ENCODE measurements around the gene GJB4.

GJB4 gene

GRCh38 chr1:34784751-34785221, 25.2 kb downstream of the GJB4 start:
- Histone ChIP-seq H4K20me1 (no peaks in the 10 kb centered on the region), H3K9ac (no peak overlapping the region), H3K36me3 (no peaks in the 10 kb centered on the region), H3K4me2 (no peak overlapping the region), H3K27me3 (peaks cover 34% of the 10 kb centered on the region), H3K4me1 (peaks cover 11% of the 10 kb centered on the region), H3K9me3 (no peaks in the 10 kb centered on the region), H3K27ac (no peak overlapping the region), H3K4me3 (no peak overlapping the region)
- TF ChIP-seq Cebpa-rat (IDR thresholded peaks at IDR 0.05) = no peak

DNA sequence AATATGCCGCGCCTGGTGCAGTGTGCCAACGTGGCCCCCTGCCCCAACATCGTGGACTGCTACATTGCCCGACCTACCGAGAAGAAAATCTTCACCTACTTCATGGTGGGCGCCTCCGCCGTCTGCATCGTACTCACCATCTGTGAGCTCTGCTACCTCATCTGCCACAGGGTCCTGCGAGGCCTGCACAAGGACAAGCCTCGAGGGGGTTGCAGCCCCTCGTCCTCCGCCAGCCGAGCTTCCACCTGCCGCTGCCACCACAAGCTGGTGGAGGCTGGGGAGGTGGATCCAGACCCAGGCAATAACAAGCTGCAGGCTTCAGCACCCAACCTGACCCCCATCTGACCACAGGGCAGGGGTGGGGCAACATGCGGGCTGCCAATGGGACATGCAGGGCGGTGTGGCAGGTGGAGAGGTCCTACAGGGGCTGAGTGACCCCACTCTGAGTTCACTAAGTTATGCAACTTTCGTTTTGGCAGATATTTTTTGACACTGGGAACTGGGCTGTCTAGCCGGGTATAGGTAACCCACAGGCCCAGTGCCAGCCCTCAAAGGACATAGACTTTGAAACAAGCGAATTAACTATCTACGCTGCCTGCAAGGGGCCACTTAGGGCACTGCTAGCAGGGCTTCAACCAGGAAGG, 25.8 kb downstream of the GJB4 start:
- Histone ChIP-seq H4K20me1 (no peaks in the 10 kb centered on the region), H3K36me3 (no peaks in the 10 kb centered on the region), H3K27me3 (peaks cover 28% of the 10 kb centered on the region), H3K27ac (no peak overlapping the region), H3K4me3 (no peak overlapping the region), H3K9me3 (no peaks in the 10 kb centered on the region), H3K4me2 (no peak overlapping the region), H3K9ac (0 out of 2 replicates have a peak overlapping the region, but pooled peaks have one; percentile 19), H3K4me1 (peaks cover 17% of the 10 kb centered on the region)
- no peak for TF ChIP-seq Cebpa-rat (IDR thresholded peaks at IDR 0.05)

DNA sequence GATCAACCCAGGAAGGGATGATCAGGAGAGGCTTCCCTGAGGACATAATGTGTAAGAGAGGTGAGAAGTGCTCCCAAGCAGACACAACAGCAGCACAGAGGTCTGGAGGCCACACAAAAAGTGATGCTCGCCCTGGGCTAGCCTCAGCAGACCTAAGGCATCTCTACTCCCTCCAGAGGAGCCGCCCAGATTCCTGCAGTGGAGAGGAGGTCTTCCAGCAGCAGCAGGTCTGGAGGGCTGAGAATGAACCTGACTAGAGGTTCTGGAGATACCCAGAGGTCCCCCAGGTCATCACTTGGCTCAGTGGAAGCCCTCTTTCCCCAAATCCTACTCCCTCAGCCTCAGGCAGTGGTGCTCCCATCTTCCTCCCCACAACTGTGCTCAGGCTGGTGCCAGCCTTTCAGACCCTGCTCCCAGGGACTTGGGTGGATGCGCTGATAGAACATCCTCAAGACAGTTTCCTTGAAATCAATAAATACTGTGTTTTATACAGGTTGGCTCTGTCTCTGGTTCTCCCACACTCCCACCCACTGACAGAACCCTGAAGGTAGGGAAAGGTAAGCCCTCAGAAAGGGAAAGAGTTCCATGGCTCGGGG, 26.4 kb downstream of the GJB4 start:
- Histone ChIP-seq H3K4me3 (no peak overlapping the region), H3K9ac (0 out of 2 replicates have a peak overlapping the region, but pooled peaks have one; percentile 19), H3K4me2 (no peak overlapping the region), H3K27me3 (peaks cover 22% of the 10 kb centered on the region), H3K4me1 (peaks cover 23% of the 10 kb centered on the region), H4K20me1 (no peaks in the 10 kb centered on the region), H3K36me3 (no peaks in the 10 kb centered on the region), H3K27ac (no peak overlapping the region), H3K9me3 (no peaks in the 10 kb centered on the region)
- no peak for TF ChIP-seq Cebpa-rat (IDR thresholded peaks at IDR 0.05)

- H3K9me3 ChIP-seq = no peaks in the 10 kb centered on the region
- no peaks in the 10 kb centered on the region for H3K36me3 ChIP-seq
- H3K27me3 ChIP-seq = peaks cover 14% of the 10 kb centered on the region
- no peak overlapping the region for H3K4me2 ChIP-seq
- no peak overlapping the region for H3K9ac ChIP-seq
- peaks cover 31% of the 10 kb centered on the region for H3K4me1 ChIP-seq
- no peak overlapping the region for H3K27ac ChIP-seq
- H4K20me1 ChIP-seq = no peaks in the 10 kb centered on the region
- TF ChIP-seq Cebpa-rat (IDR thresholded peaks at IDR 0.05) = no peak
- no peak overlapping the region for H3K4me3 ChIP-seq
Observed at GRCh38 chr1:34786521-34787325, 27.2 kb downstream of the GJB4 start.

DNA sequence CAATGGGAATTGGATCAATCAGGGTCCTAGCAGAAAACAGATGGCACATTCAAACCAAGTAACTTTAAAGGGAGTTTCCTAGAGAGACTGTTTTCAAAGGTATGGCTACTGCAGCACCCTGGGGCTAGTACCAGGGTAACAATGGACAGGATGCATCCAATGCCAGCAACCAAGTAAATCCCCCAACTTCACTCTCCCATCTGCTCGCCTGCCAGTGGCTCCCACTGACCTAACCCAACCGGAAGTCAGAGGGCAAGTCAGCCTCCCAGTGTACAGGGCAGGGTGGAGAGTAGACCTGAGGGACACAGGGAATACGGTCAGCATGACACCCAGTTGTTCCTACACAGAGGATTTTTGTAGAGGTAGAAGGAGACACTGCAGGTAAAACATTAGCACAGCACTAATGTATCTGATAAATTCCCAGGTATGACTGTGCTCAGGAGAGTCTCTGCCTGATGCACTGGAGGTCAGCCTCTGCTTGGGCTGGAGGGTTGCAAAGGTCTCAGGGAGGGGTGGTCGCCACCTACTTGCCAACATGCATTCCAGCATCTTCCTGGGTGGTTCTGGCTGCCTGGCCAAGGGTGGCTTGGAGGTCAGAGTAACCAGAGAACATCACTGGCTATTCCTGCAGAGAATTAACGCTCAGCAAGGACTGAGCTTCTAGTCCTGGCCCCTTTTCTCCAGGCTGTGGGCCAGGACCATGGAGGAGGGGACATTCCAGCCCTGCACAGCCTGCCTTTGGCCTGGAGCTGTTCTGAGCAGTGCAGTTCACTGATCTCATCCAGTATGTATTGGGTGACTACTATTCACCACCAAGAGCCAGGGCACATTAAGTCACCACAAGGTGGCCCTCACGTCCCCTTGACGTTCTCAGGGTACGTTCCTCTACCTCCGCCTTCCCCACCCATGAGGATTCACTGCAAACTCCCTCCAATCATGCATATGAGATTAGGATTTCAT, 28.2 kb downstream of the GJB4 start:
- TF ChIP-seq Cebpa-rat (IDR thresholded peaks at IDR 0.05) = no peak
- Histone ChIP-seq H3K4me3 (no peak overlapping the region), H3K27me3 (peaks cover 4% of the 10 kb centered on the region; the same call in 1 of the 2 replicates), H4K20me1 (no peaks in the 10 kb centered on the region), H3K9ac (no peak overlapping the region), H3K27ac (no peak overlapping the region), H3K4me1 (peaks cover 40% of the 10 kb centered on the region), H3K9me3 (no peaks in the 10 kb centered on the region), H3K36me3 (no peaks in the 10 kb centered on the region), H3K4me2 (no peak overlapping the region)

- Histone ChIP-seq H3K9me3 (no peaks in the 10 kb centered on the region), H4K20me1 (0 out of 2 replicates have a peak, but pooled peaks cover 3% of the 10 kb centered on the region), H3K4me2 (peak overlapping the region; percentile 92), H3K27me3 (no peaks in the 10 kb centered on the region), H3K4me3 (no peak overlapping the region), H3K4me1 (peaks cover 72% of the 10 kb centered on the region), H3K27ac (peak overlapping the region; percentile 1; the same call in 1 of the 2 replicates), H3K36me3 (no peaks in the 10 kb centered on the region), H3K9ac (0 out of 2 replicates have a peak overlapping the region, but pooled peaks have one; percentile 12)
- TF ChIP-seq Cebpa-rat (IDR thresholded peaks at IDR 0.05) = no peak
Observed at GRCh38 chr1:34790985-34791384, 31.4 kb downstream of the GJB4 start.

- no peaks in the 10 kb centered on the region for H3K27me3 ChIP-seq
- peak overlapping the region; percentile 92 for H3K4me2 ChIP-seq
- H3K36me3 ChIP-seq = no peaks in the 10 kb centered on the region
- H4K20me1 ChIP-seq = 0 out of 2 replicates have a peak, but pooled peaks cover 3% of the 10 kb centered on the region
- TF ChIP-seq Cebpa-rat (IDR thresholded peaks at IDR 0.05) = no peak
- H3K27ac ChIP-seq = no peak overlapping the region; the same call in 1 of the 2 replicates
- no peaks in the 10 kb centered on the region for H3K9me3 ChIP-seq
- H3K4me3 ChIP-seq = peak overlapping the region; percentile 64
- peaks cover 79% of the 10 kb centered on the region for H3K4me1 ChIP-seq
- H3K9ac ChIP-seq = no peak overlapping the region
Observed at GRCh38 chr1:34792424-34792823, 32.9 kb downstream of the GJB4 start.

- Histone ChIP-seq H3K27ac (peak within 1 kb of the TSS; percentile 53), H3K4me3 (peak within 1 kb of the TSS; percentile 64)
Observed at GRCh38 chr1:34792868-34793727, 33.6 kb downstream of the GJB4 start, which contains the start of gene GJA4. TSS of gene GJA4 (plus strand) at chr1:34792999. CDS start at chr1:34794214, 1,215 bp downstream.

More at GRCh38 chr1:34792868-34793727, 33.6 kb downstream of the GJB4 start, which contains the start of gene GJA4:
- TF ChIP-seq Cebpa-rat (IDR thresholded peaks at IDR 0.05) = no peak
- Histone ChIP-seq H3K9ac (peak within 1 kb of the TSS; percentile 73), H3K36me3 (no peaks in the 10 kb centered on the region), H4K20me1 (0 out of 2 replicates have a peak, but pooled peaks cover 3% of the 10 kb centered on the region), H3K4me2 (peak within 1 kb of the TSS; percentile 92), H3K4me1 (peaks cover 79% of the 10 kb centered on the region), H3K9me3 (no peaks in the 10 kb centered on the region), H3K27me3 (no peaks in the 10 kb centered on the region)

All from BLaER1 (cell line).